Fibroblast of skin of left quadriceps (primary cell): ENCODE measurements around the gene CDH23.

Experiments used
- DNase-seq, 2 experiments: peaks; one replicate each; pipeline ENCODE4 v3.0.0-alpha.2; 2013; ENCODE audit warnings: low read depth in 2 of 2

The CDH23 gene

GRCh38 chr10:71622154-71622526 lies 225.4 kb downstream of the CDH23 start:
- DNase-seq, result peak in 1 of 2 experiments; percentile 18

GRCh38 chr10:71622616-71623015 lies 225.9 kb downstream of the CDH23 start:
- no peak for DNase-seq

- DNase-seq, result no peak
Observed at GRCh38 chr10:71623098-71623985, 226.6 kb downstream of the CDH23 start.

- DNase-seq, result no peak
Observed at GRCh38 chr10:71623986-71624291, 227.2 kb downstream of the CDH23 start.

- no peak for DNase-seq
Observed at GRCh38 chr10:71625445-71626175, 228.9 kb downstream of the CDH23 start.

GRCh38 chr10:71627230-71627939 lies 230.7 kb downstream of the CDH23 start:
- no peak for DNase-seq

GRCh38 chr10:71627956-71628355 lies 231.2 kb downstream of the CDH23 start:
- no peak for DNase-seq

GRCh38 chr10:71629131-71629530 lies 232.4 kb downstream of the CDH23 start:
- no peak for DNase-seq

GRCh38 chr10:71630168-71630567 lies 233.4 kb downstream of the CDH23 start:
- no peak for DNase-seq

- no peak for DNase-seq
Observed at GRCh38 chr10:71631007-71631861, 234.5 kb downstream of the CDH23 start.

GRCh38 chr10:71632200-71632820 lies 235.6 kb downstream of the CDH23 start:
- DNase-seq, result no peak

- no peak for DNase-seq
Observed at GRCh38 chr10:71632896-71633600, 236.3 kb downstream of the CDH23 start.

- DNase-seq, result no peak
Observed at GRCh38 chr10:71633920-71634319, 237.2 kb downstream of the CDH23 start.

- DNase-seq, result no peak
Observed at GRCh38 chr10:71634531-71635164, 237.9 kb downstream of the CDH23 start.

GRCh38 chr10:71635251-71635866 lies 238.6 kb downstream of the CDH23 start:
- DNase-seq, result no peak

GRCh38 chr10:71635867-71636266 lies 239.1 kb downstream of the CDH23 start:
- no peak for DNase-seq

GRCh38 chr10:71636588-71636987 lies 239.9 kb downstream of the CDH23 start:
- no peak for DNase-seq

- no peak for DNase-seq
Observed at GRCh38 chr10:71637305-71637704, 240.6 kb downstream of the CDH23 start.

- DNase-seq, result no peak
Observed at GRCh38 chr10:71638064-71638821, 241.5 kb downstream of the CDH23 start.
